ENCODE measurements around the gene IL4R.
"Not testable (repeated sequence)": the region's sequence is repeated elsewhere in the genome, so short reads cannot be mapped to it uniquely, and the experiment has no call there.

Gene IL4R

GRCh38 chr16:27313422-27314160 lies at the start of gene IL4R:
TSS of gene IL4R (plus strand) at chr16:27313974. CDS start at chr16:27340204, 26,230 bp downstream.
- DNase-seq = no peak

DNA sequence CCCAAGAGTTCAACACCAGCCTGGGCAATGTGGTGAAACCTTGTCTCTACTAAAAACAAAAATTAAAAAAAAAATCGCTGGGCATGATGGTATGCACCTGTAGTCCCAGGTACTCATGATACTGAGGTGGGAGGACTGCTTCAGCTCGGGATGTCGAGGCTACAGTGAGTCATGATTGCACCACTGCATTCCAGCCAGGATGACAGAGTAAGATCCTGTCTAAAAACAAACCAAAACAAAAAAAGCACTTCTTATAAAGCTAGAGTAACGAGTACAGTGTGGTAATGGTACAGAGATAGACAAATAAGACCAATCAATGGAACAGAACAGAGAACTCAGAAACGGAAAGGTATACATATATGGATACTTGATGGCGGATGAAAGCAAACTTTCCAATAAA lies 49.6 kb upstream of the IL4R start:
- DNase-seq = no peak

DNA sequence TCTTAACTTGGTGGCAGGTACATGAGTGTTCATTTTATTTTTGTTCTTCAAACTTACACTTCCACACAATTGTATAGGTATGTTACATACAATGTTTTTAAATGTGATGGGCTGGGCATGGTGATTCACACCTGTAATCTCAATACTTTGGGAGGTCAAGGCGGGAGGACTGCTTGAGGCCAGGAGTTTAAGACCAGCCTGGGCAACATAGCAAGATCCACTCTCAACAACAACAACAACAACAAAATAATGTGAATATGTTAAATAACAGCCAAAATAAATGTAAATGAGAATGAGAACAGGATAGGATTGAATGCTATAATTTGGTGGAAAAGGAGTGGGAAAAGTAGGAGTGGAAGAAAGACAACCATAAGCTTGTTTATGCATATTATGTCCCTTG lies 47.8 kb upstream of the IL4R start:
- DNase-seq = no peak

- DNase-seq = no peak
Measured at GRCh38 chr16:27267037-27267677, 46.6 kb upstream of the IL4R start.

GRCh38 chr16:27268376-27269299 lies 45.1 kb upstream of the IL4R start, which contains the start of gene NSMCE1:
TSS of gene NSMCE1 (minus strand) at chr16:27268772. CDS start at chr16:27257570, 11,202 bp downstream.
- DNase-seq = peak; percentile 95

- no peak for DNase-seq
Measured at GRCh38 chr16:27269300-27270150, 44.2 kb upstream of the IL4R start.

GRCh38 chr16:27270349-27270748 lies 43.4 kb upstream of the IL4R start:
- DNase-seq = no peak

GRCh38 chr16:27272076-27272475 lies 41.7 kb upstream of the IL4R start:
- no peak for DNase-seq

- not testable (repeated sequence) for DNase-seq
Measured at GRCh38 chr16:27272697-27273096, 41.1 kb upstream of the IL4R start.

- no peak for DNase-seq
Measured at GRCh38 chr16:27273330-27273669, 40.5 kb upstream of the IL4R start.

GRCh38 chr16:27273670-27274423 lies 39.9 kb upstream of the IL4R start:
- DNase-seq = no peak

- DNase-seq = not testable (repeated sequence)
Measured at GRCh38 chr16:27274424-27274874, 39.3 kb upstream of the IL4R start.

DNA sequence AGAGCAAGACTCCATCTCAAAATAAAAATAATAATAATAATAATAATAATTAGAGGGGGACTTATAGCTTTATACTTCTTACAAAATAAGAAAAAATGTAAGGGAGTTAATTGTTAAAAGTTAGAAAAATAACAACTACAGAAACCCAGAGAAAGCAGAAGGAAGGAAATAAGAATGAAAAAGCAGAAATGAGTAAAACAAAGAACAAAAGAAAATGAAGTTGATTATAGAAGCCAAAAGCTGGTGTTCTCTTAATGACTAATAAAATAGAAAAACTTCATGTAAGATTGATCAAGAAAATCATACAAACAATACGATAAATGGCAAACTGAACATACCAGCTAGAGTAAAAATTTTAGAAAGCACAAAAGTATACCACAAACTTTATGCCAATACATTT lies 38.4 kb upstream of the IL4R start:
- no peak for DNase-seq

DNA sequence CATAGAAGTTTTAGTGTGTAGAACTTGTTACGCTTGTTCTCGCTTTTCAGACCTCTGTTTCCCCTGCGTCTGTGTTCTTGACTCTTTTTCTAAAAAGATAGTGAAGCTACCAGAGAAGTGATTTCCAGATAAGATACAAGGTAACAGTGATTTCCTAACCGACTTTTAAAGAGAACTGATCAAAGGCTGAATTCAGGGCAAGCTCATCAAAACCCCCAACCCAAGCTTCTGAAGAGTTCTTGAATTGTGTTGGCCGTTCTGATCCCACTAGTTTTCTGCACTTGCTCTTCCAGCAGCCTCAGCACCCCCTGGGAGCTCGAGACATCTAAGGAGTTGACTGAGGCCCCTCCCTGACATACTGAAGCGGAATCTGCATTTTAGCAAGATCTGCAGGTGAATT lies 32.5 kb upstream of the IL4R start:
- no peak for DNase-seq

DNA sequence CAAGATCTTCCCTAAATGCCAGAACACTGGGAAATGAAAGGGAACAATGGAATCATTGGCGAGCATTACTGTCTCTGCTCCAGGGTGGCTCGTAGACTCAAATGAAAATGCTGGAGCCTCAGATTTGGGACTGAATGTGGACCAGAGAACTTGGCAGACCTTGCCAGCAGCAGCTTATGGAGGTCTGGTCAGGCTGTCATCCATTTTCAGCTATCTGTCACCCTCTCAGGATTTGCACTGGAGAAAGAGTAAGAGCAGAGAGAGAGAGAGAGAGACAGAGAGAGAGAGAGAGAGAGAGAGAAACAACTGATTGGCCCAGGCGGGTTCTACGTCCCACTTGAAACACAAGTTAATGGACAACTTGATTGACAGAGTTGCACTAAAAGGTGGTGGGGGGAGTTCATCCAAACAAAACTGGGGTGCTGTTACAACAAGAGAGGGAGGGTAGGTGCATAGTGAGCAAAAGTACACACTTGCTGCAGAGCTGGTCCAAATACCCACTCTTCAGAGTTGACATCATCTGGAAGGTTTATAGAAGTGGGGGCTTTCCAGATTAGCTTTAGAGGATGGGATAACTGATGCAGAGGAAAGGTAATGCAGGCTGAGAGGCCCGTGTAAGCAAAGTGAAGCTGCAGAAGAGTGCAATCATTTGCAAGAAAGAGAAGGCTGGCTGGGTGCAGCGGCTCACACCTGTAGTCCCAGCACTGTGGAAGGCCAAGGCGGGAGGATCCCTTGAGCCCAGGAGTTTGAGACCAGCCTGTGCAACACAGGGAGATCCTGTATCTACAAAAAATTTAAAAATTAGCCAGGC lies 28.7 kb upstream of the IL4R start:
- no peak for DNase-seq

- DNase-seq = no peak
Measured at GRCh38 chr16:27285676-27286196, 28.0 kb upstream of the IL4R start.

DNA sequence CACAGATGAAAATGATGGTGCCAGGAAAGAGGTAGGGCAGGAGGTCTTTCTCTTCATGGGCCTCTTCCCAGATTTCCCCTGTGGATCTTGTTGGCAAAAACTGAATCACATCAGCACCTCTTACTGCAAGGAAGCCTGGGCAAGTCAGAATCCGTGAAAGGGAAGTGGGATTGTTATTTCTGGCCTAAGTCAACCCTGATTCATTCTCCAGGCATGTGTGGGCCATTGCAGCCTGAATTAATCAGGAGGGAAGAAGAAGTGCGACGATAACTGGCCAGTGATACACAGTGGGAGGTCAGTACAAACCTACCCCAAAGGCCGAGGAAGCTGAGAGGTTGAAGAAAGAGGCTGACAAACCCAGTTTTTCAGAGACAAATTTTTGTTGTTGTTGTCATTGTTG lies 27.3 kb upstream of the IL4R start:
- DNase-seq = no peak

GRCh38 chr16:27287051-27287811 lies 26.5 kb upstream of the IL4R start:
- DNase-seq = no peak

- no peak for DNase-seq
Measured at GRCh38 chr16:27287887-27288286, 25.9 kb upstream of the IL4R start.

GRCh38 chr16:27288313-27288712 lies 25.5 kb upstream of the IL4R start:
- not testable (repeated sequence) for DNase-seq

Measured in NCI-H1436 (cell line).